H9 (cell line): Measurements from ENCODE around the gene MTMR4. TPM values are rescaled to one million over a fixed set of nuclear protein-coding genes. Genes with fewer than 3 reads are reported as not detected.

ENCODE experiments used
- DNase-seq: peaks from one replicate; pipeline ENCODE4 v3.0.0-alpha.2; 2017
- H2AFZ ChIP-seq: one replicate; pipeline ENCODE4 v1.6.1; 2013; ENCODE audit warnings: mild to moderate bottlenecking, low read length, control low read depth, moderate library complexity
- H2AK5ac ChIP-seq: 2 replicates; pipeline ENCODE4 v1.6.1; 2013; ENCODE audit warnings: low read length, control low read depth, mixed read lengths; ENCODE audit not compliant: insufficient read length
- H2BK120ac ChIP-seq: one replicate; pipeline ENCODE4 v1.6.1; 2013; ENCODE audit warnings: low read depth, mild to moderate bottlenecking, low read length, control low read depth, inconsistent platforms; ENCODE audit not compliant: poor library complexity, severe bottlenecking
- H2BK12ac ChIP-seq: 2 replicates; pipeline ENCODE4 v1.6.1; 2013; ENCODE audit warnings: low read length, control low read depth, mixed read lengths, low read depth; ENCODE audit not compliant: insufficient read length
- H2BK15ac ChIP-seq: 2 replicates; pipeline ENCODE4 v1.6.1; 2013; ENCODE audit warnings: low read depth, low read length, control low read depth
- H2BK20ac ChIP-seq: one replicate; pipeline ENCODE4 v1.6.1; 2013; ENCODE audit warnings: low read depth, mild to moderate bottlenecking, low read length, control low read depth, inconsistent platforms; ENCODE audit not compliant: poor library complexity, severe bottlenecking
- H2BK5ac ChIP-seq: 2 replicates; pipeline ENCODE4 v1.6.1; 2013; ENCODE audit warnings: low read length, control low read depth, mixed read lengths; ENCODE audit not compliant: insufficient read length
- H3K14ac ChIP-seq: 2 replicates; pipeline ENCODE4 v1.6.1; 2013; ENCODE audit warnings: low read length, control low read depth; ENCODE audit not compliant: insufficient read depth
- H3K18ac ChIP-seq: 2 replicates; pipeline ENCODE4 v1.6.1; 2013; ENCODE audit warnings: low read depth, mild to moderate bottlenecking, mixed read lengths, low read length, control low read depth; ENCODE audit not compliant: insufficient read length
- H3K23ac ChIP-seq: 2 replicates; pipeline ENCODE4 v1.6.1; 2013; ENCODE audit warnings: low read length, control low read depth, mixed read lengths, low read depth; ENCODE audit not compliant: insufficient read length
- H3K23me2 ChIP-seq: 2 replicates; pipeline ENCODE4 v1.6.1; 2013; ENCODE audit warnings: low read depth, mild to moderate bottlenecking, mixed read lengths, low read length, control low read depth; ENCODE audit not compliant: insufficient read length, poor library complexity, severe bottlenecking
- H3K27ac ChIP-seq: 2 replicates; pipeline ENCODE4 v1.5.1; 2013; ENCODE audit warnings: low read length, control low read depth, mixed read lengths, low read depth; ENCODE audit not compliant: insufficient read length
- H3K27me3 ChIP-seq: 2 replicates; pipeline ENCODE4 v1.6.1; 2013; ENCODE audit warnings: low read length, control low read depth, inconsistent platforms; ENCODE audit not compliant: insufficient read depth
- H3K4ac ChIP-seq: 2 replicates; pipeline ENCODE4 v1.6.1; 2013; ENCODE audit warnings: low read depth, mild to moderate bottlenecking, control low read depth, inconsistent platforms, low read length, moderate library complexity
- H3K4me1 ChIP-seq: 2 replicates; pipeline ENCODE4 v1.6.1; 2013; ENCODE audit warnings: low read length, control low read depth, inconsistent platforms; ENCODE audit not compliant: insufficient read depth
- H3K4me2 ChIP-seq: 2 replicates; pipeline ENCODE4 v1.6.1; 2013; ENCODE audit warnings: low read length, control low read depth, mixed read lengths; ENCODE audit not compliant: insufficient read length, insufficient read depth
- H3K56ac ChIP-seq: 2 replicates; pipeline ENCODE4 v1.6.1; 2013; ENCODE audit warnings: low read depth, mild to moderate bottlenecking, mixed read lengths, low read length, control low read depth; ENCODE audit not compliant: insufficient read length
- H3K79me1 ChIP-seq: 2 replicates; pipeline ENCODE4 v1.6.1; 2013; ENCODE audit warnings: low read depth, mild to moderate bottlenecking, moderate library complexity, low read length, control low read depth, inconsistent platforms; ENCODE audit not compliant: insufficient read depth, poor library complexity, severe bottlenecking
- H3K79me2 ChIP-seq: 2 replicates; pipeline ENCODE4 v1.6.1; 2013; ENCODE audit warnings: low read length, control low read depth, inconsistent platforms; ENCODE audit not compliant: insufficient read depth
- H3K9ac ChIP-seq: 2 replicates; pipeline ENCODE4 v1.6.1; 2013; ENCODE audit warnings: low read length, control low read depth, mixed read lengths; ENCODE audit not compliant: insufficient read length; ENCODE audit errors: extremely low read depth
- H3K9me3 ChIP-seq: one replicate; pipeline ENCODE4 v1.6.1; 2013; ENCODE audit warnings: low read depth, low read length, inconsistent platforms; ENCODE audit not compliant: control insufficient read depth
- H3T11ph ChIP-seq: one replicate; pipeline ENCODE4 v1.6.1; 2013; ENCODE audit warnings: mild to moderate bottlenecking, low read length, control low read depth, inconsistent platforms
- H4K20me1 ChIP-seq: one replicate; pipeline ENCODE4 v1.6.1; 2013; ENCODE audit not compliant: control insufficient read depth, insufficient read length, insufficient read depth
- H4K5ac ChIP-seq: 2 replicates; pipeline ENCODE4 v1.6.1; 2013; ENCODE audit warnings: low read depth, mild to moderate bottlenecking, mixed read lengths, low read length, control low read depth; ENCODE audit not compliant: insufficient read length
- H4K8ac ChIP-seq: replicated peaks from 2 replicates; pipeline ENCODE4 v1.6.1; 2013; ENCODE audit warnings: low read length, control low read depth, mixed read lengths, low read depth; ENCODE audit not compliant: insufficient read length
- H4K91ac ChIP-seq: 2 replicates; pipeline ENCODE4 v1.6.1; 2013; ENCODE audit warnings: low read depth, mild to moderate bottlenecking, moderate library complexity, mixed read lengths, low read length, control low read depth; ENCODE audit not compliant: insufficient read length
- H3K27ac Mint-ChIP-seq, 3 experiments: 2 replicates in 2 of 3; 3 replicates in 1 of 3; pipeline ENCODE4 v1.8.0; 2020 to 2021; ENCODE audit warnings: mixed read lengths in 3 of 3, mild to moderate bottlenecking in 1 of 3, moderate library complexity in 1 of 3
- H3K27me3 Mint-ChIP-seq: 2 replicates; pipeline ENCODE4 v1.8.0; 2021; ENCODE audit warnings: low read depth, mild to moderate bottlenecking, moderate library complexity, mixed read lengths
- H3K36me3 Mint-ChIP-seq, 3 experiments: 2 replicates in 2 of 3; 3 replicates in 1 of 3; pipeline ENCODE4 v1.8.0; 2020 to 2021; ENCODE audit warnings: low read depth in 3 of 3, mixed read lengths in 3 of 3; ENCODE audit not compliant: insufficient read depth in 1 of 3
- H3K4me1 Mint-ChIP-seq, 2 experiments: 2 replicates each; pipeline ENCODE4 v1.8.0; 2020; ENCODE audit warnings: mixed read lengths in 2 of 2
- H3K4me3 Mint-ChIP-seq, 2 experiments: 2 replicates in 1 of 2; 3 replicates in 1 of 2; pipeline ENCODE4 v1.8.0; 2020 to 2021; ENCODE audit warnings: mild to moderate bottlenecking in 2 of 2, mixed read lengths in 2 of 2, moderate library complexity in 1 of 2
- H3K9me3 Mint-ChIP-seq, 2 experiments: 2 replicates in 1 of 2; 3 replicates in 1 of 2; pipeline ENCODE4 v1.8.0; 2020; ENCODE audit warnings: mild to moderate bottlenecking in 2 of 2, mixed read lengths in 2 of 2, moderate library complexity in 1 of 2
- WGBS: extraction: QIAGEN DNeasy Blood & Tissue Kit; methylation state at CpG from one replicate; pipeline ENCODE4 v1.1.7; 2013; ENCODE audit warnings: missing lambda C conversion rate, low lambda C conversion rate, mixed read lengths; ENCODE audit not compliant: insufficient read length; ENCODE audit errors: extremely low coverage; 5-methylcytosine and 5-hydroxymethylcytosine counted together
- total RNA-seq: library from RNA; stranded (reverse); gene quantifications from 2 replicates; pipeline ENCODE4 v1.2.1, GENCODE V29; 2021
- TF ChIP-seq, protein P1 (sequence below): fragments of 200-600 bp; sonication (generic); conservative IDR thresholded peaks from 3 replicates; pipeline ENCODE4 v1.8.0; 2021; ENCODE audit warnings: antibody characterized with exemption, mild to moderate bottlenecking

Gene MTMR4
- total RNA-seq, 1 experiment from 2014 or later, result 31.2 TPM

DNA sequence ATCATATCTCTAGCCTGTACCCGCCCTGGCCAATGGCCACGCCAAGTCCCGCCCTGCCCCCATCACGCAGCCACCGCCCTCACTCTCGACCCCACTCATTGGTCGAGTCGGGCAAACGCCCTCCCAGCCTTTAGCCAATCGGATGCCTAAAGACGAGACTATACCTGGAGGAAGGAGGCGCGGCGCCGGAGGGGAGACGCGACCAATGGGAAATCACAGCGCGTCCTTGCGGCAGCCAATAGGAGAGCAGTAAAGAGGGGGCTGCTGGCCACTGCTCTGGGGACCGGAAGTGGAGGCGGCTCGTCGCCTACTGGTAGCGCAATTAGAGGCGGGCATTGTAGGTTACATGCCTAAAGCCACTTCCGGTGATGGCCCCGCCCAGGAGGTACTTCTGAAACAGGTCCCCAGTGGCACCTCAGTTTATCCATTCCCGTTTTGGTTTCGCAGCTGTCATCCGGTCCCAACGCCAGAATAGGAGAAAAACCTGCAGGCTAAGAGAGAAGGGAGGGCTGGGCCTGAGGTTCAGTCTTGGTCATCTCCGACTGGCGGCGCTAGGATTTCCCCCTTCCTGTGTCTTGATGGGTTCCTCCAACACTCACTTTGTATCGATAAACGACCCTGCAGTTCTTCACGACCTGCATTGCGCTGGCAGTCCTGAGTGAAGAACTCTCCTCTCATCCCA lies 3.6 kb upstream of the MTMR4 start:
- H3K56ac ChIP-seq, result no peak overlapping the region
- no peaks in the 10 kb centered on the region for H3K79me2 ChIP-seq
- TF ChIP-seq, protein P1, sequence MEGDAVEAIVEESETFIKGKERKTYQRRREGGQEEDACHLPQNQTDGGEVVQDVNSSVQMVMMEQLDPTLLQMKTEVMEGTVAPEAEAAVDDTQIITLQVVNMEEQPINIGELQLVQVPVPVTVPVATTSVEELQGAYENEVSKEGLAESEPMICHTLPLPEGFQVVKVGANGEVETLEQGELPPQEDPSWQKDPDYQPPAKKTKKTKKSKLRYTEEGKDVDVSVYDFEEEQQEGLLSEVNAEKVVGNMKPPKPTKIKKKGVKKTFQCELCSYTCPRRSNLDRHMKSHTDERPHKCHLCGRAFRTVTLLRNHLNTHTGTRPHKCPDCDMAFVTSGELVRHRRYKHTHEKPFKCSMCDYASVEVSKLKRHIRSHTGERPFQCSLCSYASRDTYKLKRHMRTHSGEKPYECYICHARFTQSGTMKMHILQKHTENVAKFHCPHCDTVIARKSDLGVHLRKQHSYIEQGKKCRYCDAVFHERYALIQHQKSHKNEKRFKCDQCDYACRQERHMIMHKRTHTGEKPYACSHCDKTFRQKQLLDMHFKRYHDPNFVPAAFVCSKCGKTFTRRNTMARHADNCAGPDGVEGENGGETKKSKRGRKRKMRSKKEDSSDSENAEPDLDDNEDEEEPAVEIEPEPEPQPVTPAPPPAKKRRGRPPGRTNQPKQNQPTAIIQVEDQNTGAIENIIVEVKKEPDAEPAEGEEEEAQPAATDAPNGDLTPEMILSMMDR, result no peak
- no peaks in the 10 kb centered on the region for H3K79me1 ChIP-seq
- H3K27me3 ChIP-seq, result no peaks in the 10 kb centered on the region
- H3K9ac ChIP-seq, result peak overlapping the region; percentile 78
- WGBS, result no CpG with 5 or more reads among the region's 39 CpGs
- peak overlapping the region; percentile 85 for H3K4me2 ChIP-seq
- peak; percentile 100 for DNase-seq
- peaks cover 26 to 34% of the 10 kb centered on the region in 2 experiments for H3K4me1 Mint-ChIP-seq
- H3K4me3 Mint-ChIP-seq, result peak overlapping the region; percentile 95 to 96
- H3K23ac ChIP-seq, result no peak overlapping the region
- no peak overlapping the region for H2BK15ac ChIP-seq
- H2BK20ac ChIP-seq, result no peak overlapping the region
- H4K5ac ChIP-seq, result no peak overlapping the region
- H4K20me1 ChIP-seq, result no peaks in the 10 kb centered on the region
- H3K9me3 Mint-ChIP-seq, result no peaks in the 10 kb centered on the region; a peak in 2 of 5 replicates
- no peak overlapping the region for H3T11ph ChIP-seq
- H2AFZ ChIP-seq, result peak overlapping the region; percentile 32
- H2AK5ac ChIP-seq, result no peak overlapping the region
- H2BK12ac ChIP-seq, result no peak overlapping the region
- H3K36me3 Mint-ChIP-seq, result no peaks in the 10 kb centered on the region
- H3K27ac ChIP-seq, result peak overlapping the region; percentile 23
- peak overlapping the region; percentile 73 for H3K18ac ChIP-seq
- H3K27ac Mint-ChIP-seq, result peak overlapping the region; percentile 98 to 99 (median 98)
- H3K23me2 ChIP-seq, result peaks cover 12% of the 10 kb centered on the region
- no peak overlapping the region for H2BK5ac ChIP-seq
- peak overlapping the region; percentile 34; the same call in 1 of the 2 replicates for H3K14ac ChIP-seq
- H4K8ac ChIP-seq, result no peak overlapping the region
- H3K4me1 ChIP-seq, result peaks cover 3% of the 10 kb centered on the region; the same call in 1 of the 2 replicates
- no peak overlapping the region for H3K4ac ChIP-seq
- H2BK120ac ChIP-seq, result no peak overlapping the region
- no peak overlapping the region for H4K91ac ChIP-seq
- no peaks in the 10 kb centered on the region for H3K9me3 ChIP-seq
- H3K27me3 Mint-ChIP-seq, result no peaks in the 10 kb centered on the region
